IPS-15b (cell line): ENCODE data around the gene PRR9.

ENCODE experiments used
- H3K27me3 ChIP-seq: one replicate; pipeline ENCODE4 v1.6.1; 2013; ENCODE audit warnings: low read length; ENCODE audit not compliant: control insufficient read depth, insufficient read depth
- H3K36me3 ChIP-seq: one replicate; pipeline ENCODE4 v1.6.1; 2013; ENCODE audit warnings: low read length; ENCODE audit not compliant: control insufficient read depth, insufficient read depth
- H3K4me1 ChIP-seq: one replicate; pipeline ENCODE4 v1.6.1; 2013; ENCODE audit warnings: mild to moderate bottlenecking, low read length; ENCODE audit not compliant: control insufficient read depth, insufficient read depth
- H3K4me3 ChIP-seq: one replicate; pipeline ENCODE4 v1.5.1; 2013; ENCODE audit warnings: low read depth, low read length
- H3K9ac ChIP-seq: one replicate; pipeline ENCODE4 v1.6.1; 2013; ENCODE audit warnings: low read depth, mild to moderate bottlenecking, low read length
- H3K9me3 ChIP-seq: one replicate; pipeline ENCODE4 v1.6.1; 2013; ENCODE audit warnings: mild to moderate bottlenecking, low read length; ENCODE audit not compliant: control insufficient read depth, insufficient read depth

The PRR9 gene

GRCh38 chr1:153251988-153252387 lies 34.6 kb downstream of the PRR9 start:
- Histone ChIP-seq H3K9me3 (no peaks in the 10 kb centered on the region), H3K4me1 (no peaks in the 10 kb centered on the region), H3K4me3 (no peak overlapping the region), H3K36me3 (no peaks in the 10 kb centered on the region), H3K9ac (no peak overlapping the region), H3K27me3 (peaks cover 3% of the 10 kb centered on the region)

- no peak overlapping the region for H3K4me3 ChIP-seq
- H3K27me3 ChIP-seq: peaks cover 7% of the 10 kb centered on the region
- H3K9ac ChIP-seq: no peak overlapping the region
- no peaks in the 10 kb centered on the region for H3K36me3 ChIP-seq
- no peaks in the 10 kb centered on the region for H3K4me1 ChIP-seq
- H3K9me3 ChIP-seq: no peaks in the 10 kb centered on the region
These were observed 35.7 kb downstream of the PRR9 start for GRCh38 chr1:153253076-153253475.

GRCh38 chr1:153253693-153254092 lies 36.3 kb downstream of the PRR9 start:
- H3K27me3 ChIP-seq: peaks cover 14% of the 10 kb centered on the region
- no peak overlapping the region for H3K9ac ChIP-seq
- no peaks in the 10 kb centered on the region for H3K9me3 ChIP-seq
- H3K4me1 ChIP-seq: no peaks in the 10 kb centered on the region
- no peak overlapping the region for H3K4me3 ChIP-seq
- H3K36me3 ChIP-seq: no peaks in the 10 kb centered on the region

- Histone ChIP-seq H3K9ac (no peak within 1 kb of the TSS), H3K9me3 (no peaks in the 10 kb centered on the region), H3K4me1 (peaks cover 2% of the 10 kb centered on the region), H3K27me3 (peaks cover 60% of the 10 kb centered on the region), H3K36me3 (no peaks in the 10 kb centered on the region), H3K4me3 (peak within 1 kb of the TSS; percentile 35)
These were observed 42.0 kb downstream of the PRR9 start, which contains the start of gene LORICRIN for GRCh38 chr1:153259387-153259786. Gene LORICRIN, plus strand, starts transcription at chr1:153259687. Its CDS starts 1,263 bp downstream, at chr1:153260950.

- no peak overlapping the region for H3K9ac ChIP-seq
- H3K27me3 ChIP-seq: peaks cover 70% of the 10 kb centered on the region
- H3K36me3 ChIP-seq: no peaks in the 10 kb centered on the region
- peaks cover 2% of the 10 kb centered on the region for H3K4me1 ChIP-seq
- no peaks in the 10 kb centered on the region for H3K9me3 ChIP-seq
- H3K4me3 ChIP-seq: peak overlapping the region; percentile 35
These were observed 43.3 kb downstream of the PRR9 start for GRCh38 chr1:153260585-153261280.

- Histone ChIP-seq H3K9ac (no peak overlapping the region), H3K4me3 (peak overlapping the region; percentile 56), H3K36me3 (no peaks in the 10 kb centered on the region), H3K27me3 (peaks cover 67% of the 10 kb centered on the region), H3K9me3 (no peaks in the 10 kb centered on the region), H3K4me1 (peaks cover 2% of the 10 kb centered on the region)
These were observed 44.1 kb downstream of the PRR9 start for GRCh38 chr1:153261281-153262069.

GRCh38 chr1:153262070-153262366 lies 44.6 kb downstream of the PRR9 start:
- Histone ChIP-seq H3K27me3 (peaks cover 67% of the 10 kb centered on the region), H3K4me3 (peak overlapping the region; percentile 56), H3K36me3 (no peaks in the 10 kb centered on the region), H3K9me3 (no peaks in the 10 kb centered on the region), H3K4me1 (peaks cover 2% of the 10 kb centered on the region), H3K9ac (no peak overlapping the region)

- H3K9me3 ChIP-seq: no peaks in the 10 kb centered on the region
- peak overlapping the region; percentile 56 for H3K4me3 ChIP-seq
- peaks cover 67% of the 10 kb centered on the region for H3K27me3 ChIP-seq
These were observed 45.2 kb downstream of the PRR9 start for GRCh38 chr1:153262462-153263157.

GRCh38 chr1:153265457-153265856 lies 48.1 kb downstream of the PRR9 start:
- peaks cover 2% of the 10 kb centered on the region for H3K4me1 ChIP-seq
- peaks cover 39% of the 10 kb centered on the region for H3K27me3 ChIP-seq
- H3K4me3 ChIP-seq: no peak overlapping the region
- H3K36me3 ChIP-seq: no peaks in the 10 kb centered on the region
- no peaks in the 10 kb centered on the region for H3K9me3 ChIP-seq
- H3K9ac ChIP-seq: no peak overlapping the region

More at GRCh38 chr1:153262462-153263157, 45.2 kb downstream of the PRR9 start:
- Histone ChIP-seq H3K4me1 (peaks cover 2% of the 10 kb centered on the region), H3K9ac (no peak overlapping the region), H3K36me3 (no peaks in the 10 kb centered on the region)
